ENCODE data around the gene FAM53A. TPM values are rescaled to one million over a fixed set of nuclear protein-coding genes. Genes with fewer than 3 reads are reported as not detected.

The FAM53A gene
- total and polyA plus RNA-seq, 4 donors, result 1.1 to 3.5 (median 2.4) TPM

GRCh38 chr4:1601852-1602654 lies 82.1 kb downstream of the FAM53A start:
- WGBS (ENCODE audit: insufficient coverage), result 73% methylated on average over 17 of the region's 23 CpGs
- Histone ChIP-seq H3K4me1 (ENCODE audit: control insufficient read depth, insufficient read depth, low read length) (no peaks in the 10 kb centered on the region), H3K4me3 (ENCODE audit: low read depth, low read length) (no peak overlapping the region), H3K27ac (ENCODE audit: low read depth, low read length) (no peak overlapping the region), H3K9me3 (ENCODE audit: control insufficient read depth, insufficient read depth, low read length) (no peaks in the 10 kb centered on the region), H3K36me3 (ENCODE audit: control insufficient read depth, insufficient read depth, low read length) (peaks cover 7% of the 10 kb centered on the region), H3K27me3 (ENCODE audit: control insufficient read depth, insufficient read depth, low read length) (peaks cover 23% of the 10 kb centered on the region)
- DNase-seq (ENCODE audit: low read depth in 4 of 6, low spot score in 6 of 6), result no peak

- Histone ChIP-seq H3K9me3 (ENCODE audit: control insufficient read depth, insufficient read depth, low read length) (no peaks in the 10 kb centered on the region), H3K27ac (ENCODE audit: low read depth, low read length) (no peak overlapping the region), H3K4me3 (ENCODE audit: low read depth, low read length) (no peak overlapping the region), H3K36me3 (ENCODE audit: control insufficient read depth, insufficient read depth, low read length) (peaks cover 7% of the 10 kb centered on the region), H3K4me1 (ENCODE audit: control insufficient read depth, insufficient read depth, low read length) (no peaks in the 10 kb centered on the region), H3K27me3 (ENCODE audit: control insufficient read depth, insufficient read depth, low read length) (peaks cover 22% of the 10 kb centered on the region)
- WGBS (ENCODE audit: insufficient coverage), result 100% methylated on average over 6 of the region's 6 CpGs
- DNase-seq (ENCODE audit: low read depth in 4 of 6, low spot score in 6 of 6), result no peak
Measured at GRCh38 chr4:1601533-1601835, 82.6 kb downstream of the FAM53A start.

- no peak overlapping the region for H3K27ac ChIP-seq (ENCODE audit: low read depth, low read length)
- H3K9me3 ChIP-seq (ENCODE audit: control insufficient read depth, insufficient read depth, low read length), result no peaks in the 10 kb centered on the region
- no peak overlapping the region for H3K4me3 ChIP-seq (ENCODE audit: low read depth, low read length)
- peaks cover 7% of the 10 kb centered on the region for H3K36me3 ChIP-seq (ENCODE audit: control insufficient read depth, insufficient read depth, low read length)
- no peaks in the 10 kb centered on the region for H3K4me1 ChIP-seq (ENCODE audit: control insufficient read depth, insufficient read depth, low read length)
- peaks cover 22% of the 10 kb centered on the region for H3K27me3 ChIP-seq (ENCODE audit: control insufficient read depth, insufficient read depth, low read length)
- 86% methylated on average over 23 of the region's 27 CpGs for WGBS (ENCODE audit: insufficient coverage)
- no peak for DNase-seq (ENCODE audit: low read depth in 4 of 6, low spot score in 6 of 6)
Measured at GRCh38 chr4:1600811-1601532, 83.1 kb downstream of the FAM53A start.

- no peak for DNase-seq (ENCODE audit: low read depth in 4 of 6, low spot score in 6 of 6)
- Histone ChIP-seq H3K4me3 (ENCODE audit: low read depth, low read length) (no peak overlapping the region), H3K27me3 (ENCODE audit: control insufficient read depth, insufficient read depth, low read length) (peaks cover 21% of the 10 kb centered on the region), H3K36me3 (ENCODE audit: control insufficient read depth, insufficient read depth, low read length) (peaks cover 7% of the 10 kb centered on the region), H3K4me1 (ENCODE audit: control insufficient read depth, insufficient read depth, low read length) (no peaks in the 10 kb centered on the region), H3K9me3 (ENCODE audit: control insufficient read depth, insufficient read depth, low read length) (no peaks in the 10 kb centered on the region), H3K27ac (ENCODE audit: low read depth, low read length) (no peak overlapping the region)
- 72% methylated on average over 15 of the region's 15 CpGs for WGBS (ENCODE audit: insufficient coverage)
Measured at GRCh38 chr4:1600211-1600780, 83.8 kb downstream of the FAM53A start.

DNA sequence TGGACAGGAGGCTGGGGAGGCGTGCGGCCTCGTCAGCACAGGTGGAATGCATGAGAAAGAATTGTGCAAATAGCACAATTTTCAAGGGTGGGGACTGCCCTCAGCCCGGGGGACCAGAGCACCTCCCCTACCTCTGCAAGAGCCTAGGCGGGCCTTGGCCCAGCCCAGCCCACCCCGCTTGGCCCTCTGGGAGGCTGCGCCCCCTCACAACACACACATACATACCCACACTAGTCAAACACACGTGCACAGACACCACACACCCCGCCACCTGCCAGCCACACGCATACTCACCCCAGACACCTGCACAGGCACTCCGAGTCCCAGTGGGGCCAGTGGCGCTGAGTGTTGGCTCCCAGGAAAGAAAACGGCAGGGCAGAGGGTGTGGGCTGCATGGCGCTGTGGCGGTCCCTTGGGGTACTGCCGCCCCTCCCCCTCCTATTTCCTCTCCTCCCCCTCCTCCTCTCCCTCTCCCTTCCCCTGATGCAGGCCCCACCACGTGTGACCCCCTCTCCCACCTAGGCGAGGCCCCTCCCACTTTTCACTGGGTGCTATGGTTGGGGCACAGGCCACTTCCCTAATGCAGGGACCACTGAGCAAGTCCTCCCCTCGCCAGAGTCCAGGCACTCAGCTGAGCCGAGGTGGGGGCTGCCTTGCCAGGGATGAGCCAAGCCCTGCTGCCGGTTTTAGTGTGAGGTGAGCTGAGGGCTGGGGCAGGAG lies 84.5 kb downstream of the FAM53A start:
- DNase-seq (ENCODE audit: low read depth in 4 of 6, low spot score in 6 of 6), result no peak
- Histone ChIP-seq H3K27me3 (ENCODE audit: control insufficient read depth, insufficient read depth, low read length) (peaks cover 20% of the 10 kb centered on the region), H3K9me3 (ENCODE audit: control insufficient read depth, insufficient read depth, low read length) (no peaks in the 10 kb centered on the region), H3K4me1 (ENCODE audit: control insufficient read depth, insufficient read depth, low read length) (no peaks in the 10 kb centered on the region), H3K4me3 (ENCODE audit: low read depth, low read length) (no peak overlapping the region), H3K27ac (ENCODE audit: low read depth, low read length) (no peak overlapping the region), H3K36me3 (ENCODE audit: control insufficient read depth, insufficient read depth, low read length) (peaks cover 7% of the 10 kb centered on the region)
- 73% methylated on average over 18 of the region's 21 CpGs for WGBS (ENCODE audit: insufficient coverage)

DNA sequence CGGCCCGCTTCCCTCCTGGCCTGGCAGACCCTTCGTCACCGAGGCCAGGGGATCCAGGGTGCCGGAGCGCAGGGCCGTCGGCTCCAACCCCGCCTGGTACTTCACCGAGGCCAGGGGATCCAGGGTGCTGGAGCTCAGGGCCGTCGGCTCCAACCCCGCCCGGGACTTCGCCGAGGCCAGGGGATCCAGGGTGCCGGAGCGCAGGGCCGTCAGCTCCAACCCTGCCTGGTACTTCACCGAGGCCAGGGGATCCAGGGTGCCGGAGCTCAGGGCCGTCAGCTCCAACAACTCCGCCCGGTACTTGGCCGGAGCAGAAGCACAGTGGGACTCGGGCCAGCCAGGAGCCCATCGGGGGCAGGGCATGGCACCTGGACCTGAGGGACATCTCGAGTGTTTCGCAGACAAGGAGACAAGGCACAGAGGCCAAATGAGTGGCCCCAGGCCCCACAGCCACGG lies 85.1 kb downstream of the FAM53A start:
- Histone ChIP-seq H3K4me3 (ENCODE audit: low read depth, low read length) (no peak overlapping the region), H3K4me1 (ENCODE audit: control insufficient read depth, insufficient read depth, low read length) (peaks cover 2% of the 10 kb centered on the region), H3K36me3 (ENCODE audit: control insufficient read depth, insufficient read depth, low read length) (peaks cover 7% of the 10 kb centered on the region), H3K27me3 (ENCODE audit: control insufficient read depth, insufficient read depth, low read length) (peaks cover 22% of the 10 kb centered on the region), H3K9me3 (ENCODE audit: control insufficient read depth, insufficient read depth, low read length) (no peaks in the 10 kb centered on the region), H3K27ac (ENCODE audit: low read depth, low read length) (no peak overlapping the region)
- 90% methylated on average over 30 of the region's 30 CpGs for WGBS (ENCODE audit: insufficient coverage)
- DNase-seq (ENCODE audit: low read depth in 4 of 6, low spot score in 6 of 6), result no peak

- peak in 1 of 6 donors; percentile 64 for DNase-seq (ENCODE audit: low read depth in 4 of 6, low spot score in 6 of 6)
- H3K27ac ChIP-seq (ENCODE audit: low read depth, low read length), result no peak overlapping the region
- H3K27me3 ChIP-seq (ENCODE audit: control insufficient read depth, insufficient read depth, low read length), result peaks cover 22% of the 10 kb centered on the region
- H3K9me3 ChIP-seq (ENCODE audit: control insufficient read depth, insufficient read depth, low read length), result no peaks in the 10 kb centered on the region
- no peak overlapping the region for H3K4me3 ChIP-seq (ENCODE audit: low read depth, low read length)
- peaks cover 6% of the 10 kb centered on the region for H3K4me1 ChIP-seq (ENCODE audit: control insufficient read depth, insufficient read depth, low read length)
- H3K36me3 ChIP-seq (ENCODE audit: control insufficient read depth, insufficient read depth, low read length), result peaks cover 4% of the 10 kb centered on the region
- WGBS (ENCODE audit: insufficient coverage), result 76% methylated on average over 36 of the region's 42 CpGs
Measured at GRCh38 chr4:1598206-1599025, 85.7 kb downstream of the FAM53A start.

- Histone ChIP-seq H3K4me1 (ENCODE audit: control insufficient read depth, insufficient read depth, low read length) (peaks cover 6% of the 10 kb centered on the region), H3K36me3 (ENCODE audit: control insufficient read depth, insufficient read depth, low read length) (peaks cover 6% of the 10 kb centered on the region), H3K27ac (ENCODE audit: low read depth, low read length) (no peak overlapping the region), H3K27me3 (ENCODE audit: control insufficient read depth, insufficient read depth, low read length) (peaks cover 18% of the 10 kb centered on the region), H3K9me3 (ENCODE audit: control insufficient read depth, insufficient read depth, low read length) (no peaks in the 10 kb centered on the region), H3K4me3 (ENCODE audit: low read depth, low read length) (no peak overlapping the region)
- 96% methylated on average over 26 of the region's 26 CpGs for WGBS (ENCODE audit: insufficient coverage)
- DNase-seq (ENCODE audit: low read depth in 4 of 6, low spot score in 6 of 6), result no peak
Measured at GRCh38 chr4:1597021-1597931, 86.8 kb downstream of the FAM53A start.
